Renal cortex interstitium (tissue), 11 donors: ENCODE measurements around the gene HDAC9. TPM values are rescaled to one million over a fixed set of nuclear protein-coding genes. Genes with fewer than 3 reads are reported as not detected.
"Not testable (repeated sequence)": the region's sequence is repeated elsewhere in the genome, so short reads cannot be mapped to it uniquely, and the experiment has no call there.

Experiments
- DNase-seq, 11 donors: peaks; one replicate each; pipeline ENCODE4 v3.0.0-alpha.2; 2013; ENCODE audit warnings: low read depth in 9 of 11, low spot score in 4 of 11; ENCODE audit errors: extremely low read depth in 1 of 11
- polyA plus RNA-seq, 3 donors: library from polyadenylated mRNA; unstranded; fragments of 120-200 nt; gene quantifications; one replicate each; pipeline ENCODE4 v1.2.1, GENCODE V29; 2013; ENCODE audit not compliant: insufficient read length in 3 of 3

Gene HDAC9
- polyA plus RNA-seq, 3 donors: 8.8 to 10.2 (median 9.6) TPM

DNA sequence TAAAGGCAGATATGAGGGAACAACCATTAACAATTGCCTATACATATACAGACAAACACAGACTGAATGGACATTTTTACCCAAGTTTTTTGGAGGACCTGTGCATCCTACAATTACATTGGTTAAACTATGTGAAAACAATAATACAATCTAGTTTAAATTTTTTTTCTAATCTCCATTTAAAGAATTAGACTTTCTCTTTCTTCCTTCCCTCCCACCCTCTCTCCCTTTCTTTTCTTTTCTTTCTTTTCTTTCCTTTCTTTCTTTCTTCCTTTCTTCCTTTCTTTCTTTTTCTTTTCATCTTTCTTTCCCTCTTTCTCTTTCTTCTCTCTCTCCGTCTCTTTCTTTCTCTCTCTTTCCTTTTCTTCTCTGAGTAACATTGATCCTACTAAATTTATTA lies 183.7 kb downstream of the HDAC9 start:
- no peak for DNase-seq

DNA sequence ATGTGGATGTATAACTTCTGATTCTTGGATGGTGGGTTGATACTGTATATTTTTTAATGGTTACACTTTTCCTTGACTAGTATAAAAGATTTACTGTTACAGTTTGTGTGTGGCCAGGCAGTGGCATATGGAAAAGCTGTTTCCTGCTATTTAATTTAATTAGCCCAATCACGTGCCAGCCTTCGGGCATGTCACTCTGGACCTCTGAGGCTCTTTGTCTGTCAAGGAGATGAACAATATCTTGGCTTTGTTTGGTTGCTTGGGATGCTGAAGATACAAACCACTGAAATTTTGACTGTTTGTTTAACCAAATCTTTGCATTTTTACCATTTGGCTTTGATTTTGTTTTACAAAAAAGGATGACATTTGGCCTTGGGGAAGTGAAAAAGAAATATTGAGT lies 185.0 kb downstream of the HDAC9 start:
- DNase-seq: no peak

DNA sequence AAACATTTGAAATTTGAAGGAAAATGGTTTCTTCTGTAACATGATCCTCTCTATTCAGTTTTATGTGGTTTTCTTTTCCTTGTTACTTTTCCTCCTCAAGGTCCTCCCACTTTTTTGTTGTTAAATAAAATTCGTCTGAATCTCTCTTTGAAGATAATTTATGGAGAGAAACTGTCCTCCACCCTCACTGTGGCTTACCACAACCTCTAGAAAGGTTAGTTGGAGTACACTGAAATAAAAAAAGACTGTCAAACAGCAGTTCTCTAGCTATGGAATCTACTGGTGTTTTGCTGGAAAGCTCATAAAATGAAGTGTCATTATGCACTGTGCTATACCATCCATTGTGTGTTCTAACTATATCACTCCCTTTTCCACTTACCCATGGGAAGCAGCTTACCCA lies 189.4 kb downstream of the HDAC9 start:
- no peak for DNase-seq

DNA sequence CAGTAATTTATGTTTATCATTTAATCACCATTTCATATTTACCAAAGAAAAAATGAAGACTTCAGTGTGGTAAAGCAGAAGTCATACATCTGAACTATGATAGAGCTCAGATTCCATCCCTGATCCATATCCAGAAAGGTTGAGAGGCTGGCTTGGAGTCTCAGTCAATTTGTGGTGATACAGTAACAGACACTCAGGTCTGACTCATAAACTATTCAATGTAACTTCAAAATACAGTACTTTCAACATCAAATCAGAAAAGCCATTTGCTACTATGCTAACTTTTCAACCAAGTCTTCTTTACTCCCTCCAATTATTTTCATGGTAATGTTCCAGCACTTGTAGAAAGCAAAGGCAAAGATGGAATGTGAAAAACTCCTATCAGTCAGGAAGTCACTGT lies 190.4 kb downstream of the HDAC9 start:
- no peak for DNase-seq

DNA sequence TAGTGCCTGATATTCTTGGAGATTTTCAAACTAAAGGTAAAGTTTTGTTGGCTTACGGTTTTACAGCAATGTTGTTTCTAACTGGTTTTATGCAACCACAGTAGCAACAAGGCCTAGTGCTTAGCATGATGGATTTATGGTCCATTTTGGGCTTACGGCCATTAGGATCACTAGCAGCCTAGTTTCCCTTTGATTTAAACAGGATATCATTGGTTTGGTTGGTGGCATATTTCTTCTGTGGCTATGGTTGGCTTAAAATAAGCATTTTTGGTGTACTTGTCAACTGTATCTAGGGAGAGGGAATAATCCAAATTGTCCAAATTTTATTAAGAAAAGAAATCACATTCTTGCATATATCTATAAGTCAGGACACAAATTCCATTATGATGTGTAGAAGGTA lies 194.0 kb downstream of the HDAC9 start:
- peak in 1 of 11 donors; percentile 29 for DNase-seq

DNA sequence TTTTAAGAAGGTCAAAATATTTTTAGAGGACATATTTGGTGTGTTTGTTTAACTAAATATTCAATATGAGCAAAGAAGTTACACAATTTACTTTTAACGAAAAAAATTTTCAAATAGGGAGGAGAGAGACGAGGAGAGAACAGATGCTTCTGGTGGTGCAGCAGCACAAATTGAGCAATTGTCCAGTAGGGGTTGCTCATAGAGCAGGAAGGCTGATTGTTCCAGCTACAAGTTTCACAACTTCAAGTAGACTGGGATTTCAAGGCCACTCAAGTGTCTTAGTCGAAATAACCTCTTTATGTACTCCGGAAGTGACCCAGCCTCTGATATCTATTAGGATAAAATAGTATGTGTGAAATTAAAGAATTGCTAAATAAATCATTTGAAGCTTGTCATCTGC lies 197.9 kb downstream of the HDAC9 start:
- peak in 8 of 11 donors; percentile 18 to 46 (median 30) for DNase-seq

DNA sequence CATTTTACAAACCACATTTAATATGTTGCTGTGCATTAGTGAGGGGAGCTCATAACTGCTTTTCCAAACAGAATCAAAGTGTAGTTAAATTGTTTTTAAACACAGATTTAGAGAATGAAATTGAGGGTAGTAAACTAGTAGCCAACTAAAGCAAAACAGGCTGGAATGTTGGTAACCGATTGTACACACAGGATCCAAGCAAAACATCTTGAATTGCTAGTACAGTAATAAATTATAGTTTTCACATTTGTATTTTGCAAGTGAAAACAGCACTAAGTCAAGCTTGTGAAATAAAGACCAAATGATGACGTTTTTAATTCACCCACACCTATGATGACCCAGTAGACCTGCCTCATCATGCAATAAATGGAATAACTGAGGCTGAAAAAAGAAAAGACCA lies 198.3 kb downstream of the HDAC9 start:
- DNase-seq: no peak

DNA sequence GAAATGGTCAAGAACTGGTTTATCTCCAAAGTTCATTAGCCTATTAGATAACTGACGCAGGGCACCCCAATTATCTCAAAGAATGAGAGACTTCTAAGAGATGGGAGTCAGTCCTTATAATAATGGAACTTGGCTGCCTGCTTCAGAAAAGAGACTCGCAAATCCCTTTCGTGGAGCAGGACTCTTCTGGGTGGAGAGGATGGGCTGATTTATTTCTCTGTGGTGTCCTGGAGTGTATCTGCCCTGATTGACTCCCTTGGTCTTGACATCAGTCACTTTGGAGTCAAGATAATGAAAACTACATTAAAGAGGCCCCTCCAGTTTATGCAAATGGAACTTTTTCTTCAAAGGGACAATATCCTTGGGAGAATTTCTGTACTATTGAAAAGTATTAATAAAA lies 198.9 kb downstream of the HDAC9 start:
- DNase-seq: no peak

DNA sequence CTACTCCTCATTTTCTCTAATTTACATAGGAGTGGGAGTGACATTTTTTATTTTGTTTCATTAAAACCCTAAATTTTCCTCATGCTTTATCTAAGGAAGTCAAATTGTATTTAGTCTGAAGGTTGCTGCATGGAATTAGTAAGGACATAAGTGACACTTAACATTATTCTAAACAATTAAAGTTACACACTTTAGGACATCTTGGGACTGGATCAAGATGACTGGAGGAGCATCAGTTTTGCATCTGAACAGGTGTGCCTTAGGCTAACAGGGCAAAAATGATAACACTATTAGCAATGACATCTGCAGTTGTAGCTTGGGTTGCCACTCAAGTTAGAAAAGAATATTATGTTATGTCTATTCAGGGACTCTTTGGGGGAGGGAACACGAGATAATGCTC lies 199.4 kb downstream of the HDAC9 start:
- no peak for DNase-seq

DNA sequence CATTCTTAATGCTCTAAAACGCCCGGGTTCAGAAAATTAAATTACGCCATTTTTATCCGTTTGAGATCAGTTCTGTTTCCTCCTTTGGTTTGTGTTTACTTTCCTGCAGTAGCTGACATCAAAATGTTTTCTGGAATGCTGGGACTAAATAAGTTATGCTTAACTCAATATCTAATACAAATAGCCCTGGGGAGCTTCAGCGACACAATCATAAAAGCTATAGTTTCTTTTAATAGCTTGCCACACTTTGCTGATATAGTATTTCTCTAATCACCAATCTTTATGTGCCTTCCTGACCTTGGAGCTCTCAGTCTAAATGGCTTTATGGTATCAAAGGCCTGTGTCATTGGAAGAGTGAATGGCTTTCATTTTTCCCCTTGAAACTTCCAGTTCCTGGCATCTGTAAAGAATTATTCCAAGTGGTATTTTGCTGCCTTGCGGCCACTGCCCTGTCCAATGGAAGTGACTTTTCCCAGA lies 202.7 kb downstream of the HDAC9 start:
- no peak for DNase-seq

DNA sequence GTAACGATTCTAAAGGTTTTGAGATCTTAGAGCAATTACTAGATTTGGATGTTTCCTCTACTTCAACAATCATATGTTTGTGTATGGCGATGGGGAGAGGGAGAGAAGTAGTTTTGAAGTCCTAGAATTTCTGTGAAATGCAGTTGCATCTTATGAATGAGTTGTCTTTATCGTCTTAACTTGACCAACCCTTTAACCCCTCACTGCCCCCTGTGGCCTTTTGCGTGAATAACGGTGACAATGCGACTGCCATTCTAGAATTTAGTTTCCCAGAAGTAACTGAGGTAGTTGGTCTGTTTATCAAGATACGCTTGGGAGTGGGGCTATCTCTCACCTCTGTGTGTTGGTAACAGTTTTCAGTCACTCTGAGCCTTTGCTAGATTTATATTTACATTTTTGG lies 204.6 kb downstream of the HDAC9 start:
- DNase-seq: no peak

DNA sequence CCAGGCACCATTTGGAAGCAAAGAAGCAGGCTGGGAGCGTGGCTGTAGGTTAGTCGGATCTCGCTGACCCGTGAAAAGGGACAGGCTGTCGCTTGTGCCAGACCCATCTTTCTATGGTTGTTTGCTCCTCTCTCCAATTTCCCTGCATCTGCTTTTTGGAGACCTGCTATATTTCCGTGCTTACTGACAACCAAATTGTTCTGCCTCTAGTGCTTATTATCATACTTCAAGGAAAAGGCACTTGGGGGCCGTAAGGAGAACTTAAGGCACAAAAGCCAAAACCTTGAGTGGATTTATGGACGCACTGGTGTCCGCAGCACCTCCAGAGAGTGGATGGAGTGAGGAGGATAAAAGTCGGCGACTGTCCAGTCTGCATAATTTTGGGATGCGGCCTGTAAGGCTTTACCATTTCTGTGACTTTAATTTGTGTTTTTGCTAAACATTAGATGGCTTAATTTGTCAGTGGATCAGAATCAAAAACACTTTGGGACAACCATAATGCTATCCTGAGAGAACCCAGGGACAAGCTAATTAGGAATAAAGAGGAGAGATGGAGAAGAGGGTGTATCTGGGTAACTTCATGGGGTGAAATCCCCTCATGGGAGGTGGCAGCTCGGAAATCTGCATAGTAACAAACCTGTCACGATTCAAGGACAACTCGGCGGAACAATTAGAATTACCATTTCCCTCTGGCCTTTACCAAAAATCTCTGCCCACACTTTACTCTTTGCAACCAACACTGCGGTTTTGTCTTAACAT lies 206.7 kb downstream of the HDAC9 start:
- no peak for DNase-seq

DNA sequence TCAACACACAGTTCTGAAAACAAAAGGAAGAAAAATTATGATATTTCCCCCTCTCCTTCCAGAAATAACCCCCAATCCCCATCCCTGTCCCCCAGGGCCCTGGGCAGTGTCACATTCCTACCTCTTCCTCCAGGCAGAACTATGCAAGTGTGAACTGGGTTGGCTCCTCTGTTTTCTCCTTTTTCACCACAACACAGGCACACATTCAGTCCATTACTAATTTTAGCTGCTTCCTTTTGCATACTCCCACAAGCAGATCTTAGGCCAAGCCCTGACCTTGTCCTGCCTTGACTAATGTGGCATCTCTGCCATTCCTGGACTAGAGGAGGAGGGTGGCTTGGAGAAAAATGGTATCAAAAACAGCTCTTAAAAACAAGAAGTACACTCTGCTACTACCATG lies 208.1 kb downstream of the HDAC9 start:
- no peak for DNase-seq

DNA sequence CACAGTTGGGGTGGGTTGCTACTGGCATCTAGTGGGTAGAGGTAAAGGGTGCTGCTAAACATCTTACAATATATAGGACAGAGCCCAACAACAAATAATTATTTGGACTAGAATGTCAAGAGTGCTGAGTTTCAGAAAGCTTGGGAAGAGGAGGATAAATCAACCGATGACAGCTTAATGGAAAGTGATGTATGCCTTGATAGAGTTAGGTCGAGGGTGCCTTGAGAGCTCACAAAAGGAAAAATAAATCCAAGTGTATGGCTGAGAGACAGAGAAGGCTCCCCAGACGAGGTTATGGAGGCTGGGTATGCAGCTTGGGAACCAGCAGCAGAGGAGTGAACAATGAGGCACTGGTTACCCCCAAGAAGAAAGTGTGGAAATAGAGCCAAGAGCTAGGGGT lies 211.1 kb downstream of the HDAC9 start:
- peak in 2 of 11 donors; percentile 20 to 33 for DNase-seq

DNA sequence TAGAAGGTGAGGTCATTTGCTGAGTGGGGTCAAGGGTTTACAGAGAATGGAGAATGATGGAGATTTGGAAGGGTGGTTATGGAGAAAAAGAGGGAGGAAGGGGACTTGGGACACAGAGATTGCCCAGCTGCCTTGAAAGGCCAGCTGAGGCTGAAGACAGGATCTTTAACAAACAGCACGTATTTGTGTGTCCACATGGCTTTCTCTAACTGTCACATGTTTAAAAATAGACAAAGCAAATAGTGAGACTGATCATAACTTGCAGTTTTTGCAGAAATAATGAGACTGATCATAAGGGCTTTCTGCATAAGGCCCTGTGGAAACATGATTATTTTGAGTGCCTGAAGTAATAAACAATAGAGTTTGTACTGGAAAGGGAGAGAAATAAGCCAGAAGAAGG lies 212.7 kb downstream of the HDAC9 start:
- no peak for DNase-seq

DNA sequence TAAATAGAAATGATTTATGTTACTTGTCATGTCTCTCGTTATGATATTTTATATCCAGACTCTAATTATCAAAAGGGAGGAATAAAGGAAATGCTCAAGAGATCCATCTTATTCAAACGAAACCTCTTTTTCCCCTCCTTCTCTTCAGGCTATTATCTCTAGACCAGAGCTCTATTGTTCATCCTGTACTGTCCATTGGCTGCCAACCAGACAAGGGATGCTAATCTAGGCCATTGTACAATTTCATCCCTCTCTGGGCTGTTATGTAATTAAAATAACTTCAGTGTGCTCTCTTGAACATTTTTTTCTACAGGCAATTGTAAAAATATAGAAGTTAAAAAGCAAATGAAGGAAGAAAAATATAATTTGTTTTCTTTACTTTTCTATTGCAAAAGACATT lies 220.4 kb downstream of the HDAC9 start:
- no peak for DNase-seq

DNA sequence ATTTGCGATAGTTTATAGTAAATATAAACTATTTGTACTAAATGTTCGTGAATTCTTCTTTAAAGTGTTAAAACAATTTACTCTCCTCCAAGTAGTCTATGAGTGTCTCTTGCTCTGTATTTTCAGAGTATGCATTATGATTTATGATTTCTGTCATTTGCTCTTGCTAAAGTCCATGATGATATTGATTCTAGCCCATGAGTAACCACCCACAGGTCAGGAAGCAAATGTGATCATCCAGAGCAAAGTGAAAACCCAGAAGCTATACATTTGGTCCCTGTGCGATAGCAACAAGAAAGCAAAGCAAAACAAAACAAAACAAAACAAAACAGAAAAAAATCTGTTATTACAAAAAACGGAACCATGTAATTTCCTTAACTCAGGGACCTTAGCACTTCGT lies 225.9 kb downstream of the HDAC9 start:
- no peak for DNase-seq

DNA sequence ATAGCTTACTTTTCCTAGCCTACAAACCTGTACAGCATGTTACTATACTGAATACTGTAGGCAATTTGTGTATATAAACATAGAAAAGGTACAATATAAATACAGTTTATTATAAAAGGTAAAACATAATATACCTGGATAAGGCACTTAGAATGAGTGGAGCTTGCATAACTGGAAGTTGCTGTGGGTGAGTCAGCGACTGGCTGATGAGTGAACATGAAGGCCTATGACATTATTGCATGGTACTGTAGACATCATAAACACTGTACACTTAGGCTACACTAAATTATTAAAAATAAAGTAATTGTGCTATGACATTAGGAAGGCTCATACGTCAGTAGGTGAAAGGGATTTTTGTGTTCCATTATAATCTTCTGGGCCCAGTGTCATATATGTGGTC lies 228.8 kb downstream of the HDAC9 start:
- no peak for DNase-seq

DNA sequence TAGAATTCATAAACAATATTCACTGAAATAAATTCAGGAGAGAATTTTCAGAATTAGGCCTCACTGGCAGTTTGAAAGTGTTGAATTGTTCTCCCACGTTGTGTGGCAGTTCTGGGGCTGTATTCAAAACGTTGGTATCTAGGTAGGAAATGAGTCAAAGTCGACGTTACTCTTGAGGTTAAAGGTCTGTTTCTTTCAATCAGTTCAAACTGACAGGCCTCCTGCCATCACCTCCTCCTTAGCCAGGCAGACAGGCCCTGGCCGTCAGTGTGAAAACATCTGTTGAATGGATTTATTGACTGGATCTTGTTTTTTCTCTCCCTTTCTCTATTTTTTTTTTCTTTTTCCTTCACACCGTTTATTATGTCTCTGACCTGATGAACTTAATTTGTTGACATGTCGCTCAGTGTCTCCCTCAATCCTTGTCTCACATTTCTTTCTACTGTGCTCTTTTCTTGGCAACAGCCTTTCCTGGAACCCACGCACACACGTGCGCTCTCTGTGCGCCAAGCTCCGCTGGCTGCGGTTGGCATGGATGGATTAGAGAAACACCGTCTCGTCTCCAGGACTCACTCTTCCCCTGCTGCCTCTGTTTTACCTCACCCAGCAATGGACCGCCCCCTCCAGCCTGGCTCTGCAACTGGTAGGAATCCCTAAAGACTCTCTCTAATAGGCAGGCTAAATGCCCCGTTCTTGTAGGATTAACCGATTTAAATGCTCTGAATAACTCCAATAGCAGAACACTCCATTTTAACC lies 231.7 kb downstream of the HDAC9 start:
- no peak for DNase-seq

DNA sequence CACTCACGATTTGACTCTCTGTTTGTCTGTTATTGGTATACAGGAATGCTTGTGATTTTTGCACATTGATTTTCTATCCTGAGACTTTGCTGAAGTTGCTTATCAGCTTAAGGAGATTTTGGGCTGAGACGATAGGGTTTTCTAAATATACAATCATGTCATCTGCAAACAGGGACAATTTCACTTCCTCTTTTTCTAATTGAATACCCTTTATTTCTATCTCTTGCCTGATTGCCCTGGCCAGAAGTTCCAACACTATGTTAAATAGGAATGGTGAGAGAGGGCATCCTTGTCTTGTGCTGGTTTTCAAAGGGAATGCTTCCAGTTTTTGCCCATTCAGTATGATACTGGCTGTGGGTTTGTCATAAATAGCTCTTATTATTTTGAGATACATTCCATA lies 240.5 kb downstream of the HDAC9 start:
- DNase-seq: not testable (repeated sequence)

DNA sequence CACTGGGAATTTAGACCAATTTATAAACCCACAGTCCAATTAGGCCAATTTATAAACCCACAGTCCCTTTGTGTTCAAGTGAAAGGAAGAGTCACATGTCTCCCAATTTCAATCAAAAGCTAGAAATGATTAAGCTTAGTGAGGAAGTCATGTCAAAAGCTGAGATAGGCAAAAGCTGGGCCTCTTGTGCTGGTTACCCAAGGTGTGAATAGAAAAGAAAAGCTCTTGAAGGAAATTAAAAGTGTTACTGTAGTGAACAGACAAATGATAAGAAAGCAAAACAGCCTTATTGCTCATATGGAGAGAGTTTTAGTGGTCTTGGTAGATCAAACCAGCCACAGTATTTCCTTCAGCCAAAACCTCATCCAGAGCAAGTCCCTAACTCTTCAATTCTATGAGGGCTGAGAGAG lies 245.0 kb downstream of the HDAC9 start:
- DNase-seq: no peak
